H9 (cell line): Measurements from ENCODE around the gene DUSP7. TPM values are rescaled to one million over a fixed set of nuclear protein-coding genes. Genes with fewer than 3 reads are reported as not detected.
A peak's percentile ranks its signal among the peaks of the same experiment; 100 is the strongest.

Experiments
- DNase-seq: peaks from one replicate; pipeline ENCODE4 v3.0.0-alpha.2; 2017
- H2AFZ ChIP-seq: one replicate; pipeline ENCODE4 v1.6.1; 2013; ENCODE audit warnings: mild to moderate bottlenecking, low read length, control low read depth, moderate library complexity
- H2AK5ac ChIP-seq: 2 replicates; pipeline ENCODE4 v1.6.1; 2013; ENCODE audit warnings: low read length, control low read depth, mixed read lengths; ENCODE audit not compliant: insufficient read length
- H2BK120ac ChIP-seq: one replicate; pipeline ENCODE4 v1.6.1; 2013; ENCODE audit warnings: low read depth, mild to moderate bottlenecking, low read length, control low read depth, inconsistent platforms; ENCODE audit not compliant: poor library complexity, severe bottlenecking
- H2BK12ac ChIP-seq: 2 replicates; pipeline ENCODE4 v1.6.1; 2013; ENCODE audit warnings: low read length, control low read depth, mixed read lengths, low read depth; ENCODE audit not compliant: insufficient read length
- H2BK15ac ChIP-seq: 2 replicates; pipeline ENCODE4 v1.6.1; 2013; ENCODE audit warnings: low read depth, low read length, control low read depth
- H2BK20ac ChIP-seq: one replicate; pipeline ENCODE4 v1.6.1; 2013; ENCODE audit warnings: low read depth, mild to moderate bottlenecking, low read length, control low read depth, inconsistent platforms; ENCODE audit not compliant: poor library complexity, severe bottlenecking
- H2BK5ac ChIP-seq: 2 replicates; pipeline ENCODE4 v1.6.1; 2013; ENCODE audit warnings: low read length, control low read depth, mixed read lengths; ENCODE audit not compliant: insufficient read length
- H3K14ac ChIP-seq: 2 replicates; pipeline ENCODE4 v1.6.1; 2013; ENCODE audit warnings: low read length, control low read depth; ENCODE audit not compliant: insufficient read depth
- H3K18ac ChIP-seq: 2 replicates; pipeline ENCODE4 v1.6.1; 2013; ENCODE audit warnings: low read depth, mild to moderate bottlenecking, mixed read lengths, low read length, control low read depth; ENCODE audit not compliant: insufficient read length
- H3K23ac ChIP-seq: 2 replicates; pipeline ENCODE4 v1.6.1; 2013; ENCODE audit warnings: low read length, control low read depth, mixed read lengths, low read depth; ENCODE audit not compliant: insufficient read length
- H3K23me2 ChIP-seq: 2 replicates; pipeline ENCODE4 v1.6.1; 2013; ENCODE audit warnings: low read depth, mild to moderate bottlenecking, mixed read lengths, low read length, control low read depth; ENCODE audit not compliant: insufficient read length, poor library complexity, severe bottlenecking
- H3K27ac ChIP-seq: 2 replicates; pipeline ENCODE4 v1.5.1; 2013; ENCODE audit warnings: low read length, control low read depth, mixed read lengths, low read depth; ENCODE audit not compliant: insufficient read length
- H3K27me3 ChIP-seq: 2 replicates; pipeline ENCODE4 v1.6.1; 2013; ENCODE audit warnings: low read length, control low read depth, inconsistent platforms; ENCODE audit not compliant: insufficient read depth
- H3K4ac ChIP-seq: 2 replicates; pipeline ENCODE4 v1.6.1; 2013; ENCODE audit warnings: low read depth, mild to moderate bottlenecking, control low read depth, inconsistent platforms, low read length, moderate library complexity
- H3K4me1 ChIP-seq: 2 replicates; pipeline ENCODE4 v1.6.1; 2013; ENCODE audit warnings: low read length, control low read depth, inconsistent platforms; ENCODE audit not compliant: insufficient read depth
- H3K4me2 ChIP-seq: 2 replicates; pipeline ENCODE4 v1.6.1; 2013; ENCODE audit warnings: low read length, control low read depth, mixed read lengths; ENCODE audit not compliant: insufficient read length, insufficient read depth
- H3K56ac ChIP-seq: 2 replicates; pipeline ENCODE4 v1.6.1; 2013; ENCODE audit warnings: low read depth, mild to moderate bottlenecking, mixed read lengths, low read length, control low read depth; ENCODE audit not compliant: insufficient read length
- H3K79me1 ChIP-seq: 2 replicates; pipeline ENCODE4 v1.6.1; 2013; ENCODE audit warnings: low read depth, mild to moderate bottlenecking, moderate library complexity, low read length, control low read depth, inconsistent platforms; ENCODE audit not compliant: insufficient read depth, poor library complexity, severe bottlenecking
- H3K79me2 ChIP-seq: 2 replicates; pipeline ENCODE4 v1.6.1; 2013; ENCODE audit warnings: low read length, control low read depth, inconsistent platforms; ENCODE audit not compliant: insufficient read depth
- H3K9ac ChIP-seq: 2 replicates; pipeline ENCODE4 v1.6.1; 2013; ENCODE audit warnings: low read length, control low read depth, mixed read lengths; ENCODE audit not compliant: insufficient read length; ENCODE audit errors: extremely low read depth
- H3K9me3 ChIP-seq: one replicate; pipeline ENCODE4 v1.6.1; 2013; ENCODE audit warnings: low read depth, low read length, inconsistent platforms; ENCODE audit not compliant: control insufficient read depth
- H3T11ph ChIP-seq: one replicate; pipeline ENCODE4 v1.6.1; 2013; ENCODE audit warnings: mild to moderate bottlenecking, low read length, control low read depth, inconsistent platforms
- H4K20me1 ChIP-seq: one replicate; pipeline ENCODE4 v1.6.1; 2013; ENCODE audit not compliant: control insufficient read depth, insufficient read length, insufficient read depth
- H4K5ac ChIP-seq: 2 replicates; pipeline ENCODE4 v1.6.1; 2013; ENCODE audit warnings: low read depth, mild to moderate bottlenecking, mixed read lengths, low read length, control low read depth; ENCODE audit not compliant: insufficient read length
- H4K8ac ChIP-seq: replicated peaks from 2 replicates; pipeline ENCODE4 v1.6.1; 2013; ENCODE audit warnings: low read length, control low read depth, mixed read lengths, low read depth; ENCODE audit not compliant: insufficient read length
- H4K91ac ChIP-seq: 2 replicates; pipeline ENCODE4 v1.6.1; 2013; ENCODE audit warnings: low read depth, mild to moderate bottlenecking, moderate library complexity, mixed read lengths, low read length, control low read depth; ENCODE audit not compliant: insufficient read length
- H3K27ac Mint-ChIP-seq, 3 experiments: 2 replicates in 2 of 3; 3 replicates in 1 of 3; pipeline ENCODE4 v1.8.0; 2020 to 2021; ENCODE audit warnings: mixed read lengths in 3 of 3, mild to moderate bottlenecking in 1 of 3, moderate library complexity in 1 of 3
- H3K27me3 Mint-ChIP-seq: 2 replicates; pipeline ENCODE4 v1.8.0; 2021; ENCODE audit warnings: low read depth, mild to moderate bottlenecking, moderate library complexity, mixed read lengths
- H3K36me3 Mint-ChIP-seq, 3 experiments: 2 replicates in 2 of 3; 3 replicates in 1 of 3; pipeline ENCODE4 v1.8.0; 2020 to 2021; ENCODE audit warnings: low read depth in 3 of 3, mixed read lengths in 3 of 3; ENCODE audit not compliant: insufficient read depth in 1 of 3
- H3K4me1 Mint-ChIP-seq, 2 experiments: 2 replicates each; pipeline ENCODE4 v1.8.0; 2020; ENCODE audit warnings: mixed read lengths in 2 of 2
- H3K4me3 Mint-ChIP-seq, 2 experiments: 2 replicates in 1 of 2; 3 replicates in 1 of 2; pipeline ENCODE4 v1.8.0; 2020 to 2021; ENCODE audit warnings: mild to moderate bottlenecking in 2 of 2, mixed read lengths in 2 of 2, moderate library complexity in 1 of 2
- H3K9me3 Mint-ChIP-seq, 2 experiments: 2 replicates in 1 of 2; 3 replicates in 1 of 2; pipeline ENCODE4 v1.8.0; 2020; ENCODE audit warnings: mild to moderate bottlenecking in 2 of 2, mixed read lengths in 2 of 2, moderate library complexity in 1 of 2
- CTCF ChIP-seq: fragments of 200-600 bp; sonication (generic); conservative IDR thresholded peaks from 3 replicates; pipeline ENCODE4 v1.8.0; 2021; ENCODE audit warnings: antibody characterized with exemption, mild to moderate bottlenecking
- WGBS: extraction: QIAGEN DNeasy Blood & Tissue Kit; methylation state at CpG from one replicate; pipeline ENCODE4 v1.1.7; 2013; ENCODE audit warnings: missing lambda C conversion rate, low lambda C conversion rate, mixed read lengths; ENCODE audit not compliant: insufficient read length; ENCODE audit errors: extremely low coverage; 5-methylcytosine and 5-hydroxymethylcytosine counted together
- total RNA-seq: library from RNA; stranded (reverse); gene quantifications from 2 replicates; pipeline ENCODE4 v1.2.1, GENCODE V29; 2021

DUSP7 gene
- total RNA-seq, 1 experiment from 2014 or later, result 24.0 TPM

GRCh38 chr3:52029053-52029452, 27.3 kb downstream of the DUSP7 start:
- Mint-ChIP-seq H3K9me3 (no peaks in the 10 kb centered on the region), H3K4me3 (no peak overlapping the region), H3K4me1 (peaks cover 0 to 13% of the 10 kb centered on the region in 2 experiments; a peak in 2 of 4 replicates), H3K36me3 (no peaks in the 10 kb centered on the region), H3K27me3 (peaks cover 2% of the 10 kb centered on the region), H3K27ac (no peak overlapping the region)
- H3K14ac ChIP-seq, result no peak overlapping the region
- no peak overlapping the region for H2BK20ac ChIP-seq
- no peak overlapping the region for H2AFZ ChIP-seq
- no peak overlapping the region for H3K18ac ChIP-seq
- H3K9me3 ChIP-seq, result no peaks in the 10 kb centered on the region
- H3K23me2 ChIP-seq, result no peaks in the 10 kb centered on the region
- no peak overlapping the region for H3T11ph ChIP-seq
- no peaks in the 10 kb centered on the region for H3K79me1 ChIP-seq
- H3K4me1 ChIP-seq, result no peaks in the 10 kb centered on the region
- H2BK15ac ChIP-seq, result no peak overlapping the region
- H3K4me2 ChIP-seq, result no peak overlapping the region
- DNase-seq, result no peak
- H3K56ac ChIP-seq, result no peak overlapping the region
- WGBS, result no CpG with 5 or more reads among the region's 9 CpGs
- H3K79me2 ChIP-seq, result no peaks in the 10 kb centered on the region
- no peak overlapping the region for H2AK5ac ChIP-seq
- no peak overlapping the region for H3K9ac ChIP-seq
- no peak overlapping the region for H2BK5ac ChIP-seq
- no peaks in the 10 kb centered on the region for H3K27me3 ChIP-seq
- H2BK120ac ChIP-seq, result no peak overlapping the region
- no peak overlapping the region for H3K23ac ChIP-seq
- H4K5ac ChIP-seq, result no peak overlapping the region
- H2BK12ac ChIP-seq, result no peak overlapping the region
- H3K4ac ChIP-seq, result no peak overlapping the region
- H4K91ac ChIP-seq, result no peak overlapping the region
- H4K8ac ChIP-seq, result peak overlapping the region; percentile 11
- no peak overlapping the region for H3K27ac ChIP-seq
- H4K20me1 ChIP-seq, result no peaks in the 10 kb centered on the region
- TF ChIP-seq CTCF, result no peak
